Suprapubic skin (tissue), 4 donors: ENCODE data around the gene SHKBP1.
"Not testable (repeated sequence)": the region's sequence is repeated elsewhere in the genome, so short reads cannot be mapped to it uniquely, and the experiment has no call there.

Source experiments
- EP300 ChIP-seq: sonication (generic); formaldehyde crosslinking; IDR thresholded peaks from one replicate; pipeline ENCODE4 v1.6.1; 2017; ENCODE audit warnings: antibody characterized with exemption
- POLR2A ChIP-seq, 2 donors: fragments of 450-650 bp; IDR thresholded peaks; one replicate each; pipeline ENCODE4 v1.6.1; 2017; ENCODE audit warnings: antibody characterized with exemption in 2 of 2, mild to moderate bottlenecking in 2 of 2, moderate library complexity in 2 of 2
- POLR2AphosphoS5 ChIP-seq, 3 donors: sonication (generic); formaldehyde crosslinking; IDR thresholded peaks; one replicate each; pipeline ENCODE4 v1.6.1; 2017; ENCODE audit warnings: antibody characterized with exemption in 3 of 3
- TF ChIP-seq, protein P1 (sequence below), 2 donors: fragments of 200-600 bp in 1 of 2; fragments of 450-650 bp in 1 of 2; sonication (generic) in 1 of 2; IDR thresholded peaks; one replicate each; pipeline ENCODE4 v1.5.1; 2016 to 2019; ENCODE audit warnings: antibody characterized with exemption in 2 of 2, mild to moderate bottlenecking in 1 of 2, moderate library complexity in 1 of 2

DNA sequence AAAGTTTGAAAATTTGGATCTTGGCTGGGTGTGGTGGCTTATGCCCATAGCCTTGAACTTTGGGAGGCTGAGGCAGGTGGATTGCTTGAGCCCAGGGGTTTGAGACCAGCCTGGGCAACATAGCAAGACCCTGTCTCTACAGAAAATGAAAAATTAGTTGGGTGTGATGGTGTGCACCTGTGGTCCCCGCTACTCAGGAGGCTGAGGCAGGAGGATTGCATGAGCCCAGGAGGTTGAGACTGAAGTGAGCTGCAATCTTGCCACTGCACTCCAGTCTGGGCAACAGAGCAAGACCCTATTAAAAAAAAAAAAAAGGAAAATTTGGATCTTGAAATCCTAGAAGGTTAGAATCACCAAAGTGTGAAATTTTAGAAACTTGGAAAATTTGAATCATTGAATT, 12.1 kb upstream of the SHKBP1 start:
- not testable (repeated sequence) for TF ChIP-seq EP300; POLR2AphosphoS5 (IDR thresholded peaks at IDR 0.05); POLR2A (IDR thresholded peaks at IDR 0.05)
- TF ChIP-seq, protein P1, sequence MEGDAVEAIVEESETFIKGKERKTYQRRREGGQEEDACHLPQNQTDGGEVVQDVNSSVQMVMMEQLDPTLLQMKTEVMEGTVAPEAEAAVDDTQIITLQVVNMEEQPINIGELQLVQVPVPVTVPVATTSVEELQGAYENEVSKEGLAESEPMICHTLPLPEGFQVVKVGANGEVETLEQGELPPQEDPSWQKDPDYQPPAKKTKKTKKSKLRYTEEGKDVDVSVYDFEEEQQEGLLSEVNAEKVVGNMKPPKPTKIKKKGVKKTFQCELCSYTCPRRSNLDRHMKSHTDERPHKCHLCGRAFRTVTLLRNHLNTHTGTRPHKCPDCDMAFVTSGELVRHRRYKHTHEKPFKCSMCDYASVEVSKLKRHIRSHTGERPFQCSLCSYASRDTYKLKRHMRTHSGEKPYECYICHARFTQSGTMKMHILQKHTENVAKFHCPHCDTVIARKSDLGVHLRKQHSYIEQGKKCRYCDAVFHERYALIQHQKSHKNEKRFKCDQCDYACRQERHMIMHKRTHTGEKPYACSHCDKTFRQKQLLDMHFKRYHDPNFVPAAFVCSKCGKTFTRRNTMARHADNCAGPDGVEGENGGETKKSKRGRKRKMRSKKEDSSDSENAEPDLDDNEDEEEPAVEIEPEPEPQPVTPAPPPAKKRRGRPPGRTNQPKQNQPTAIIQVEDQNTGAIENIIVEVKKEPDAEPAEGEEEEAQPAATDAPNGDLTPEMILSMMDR (IDR thresholded peaks at IDR 0.05), result not testable (repeated sequence)
